ENCODE data around the gene LYSMD3. TPM values are rescaled to one million over a fixed set of nuclear protein-coding genes. Genes with fewer than 3 reads are reported as not detected.

The LYSMD3 gene
- total RNA-seq, 2 donors from 2014 or later = 15.0 to 19.3 TPM

DNA sequence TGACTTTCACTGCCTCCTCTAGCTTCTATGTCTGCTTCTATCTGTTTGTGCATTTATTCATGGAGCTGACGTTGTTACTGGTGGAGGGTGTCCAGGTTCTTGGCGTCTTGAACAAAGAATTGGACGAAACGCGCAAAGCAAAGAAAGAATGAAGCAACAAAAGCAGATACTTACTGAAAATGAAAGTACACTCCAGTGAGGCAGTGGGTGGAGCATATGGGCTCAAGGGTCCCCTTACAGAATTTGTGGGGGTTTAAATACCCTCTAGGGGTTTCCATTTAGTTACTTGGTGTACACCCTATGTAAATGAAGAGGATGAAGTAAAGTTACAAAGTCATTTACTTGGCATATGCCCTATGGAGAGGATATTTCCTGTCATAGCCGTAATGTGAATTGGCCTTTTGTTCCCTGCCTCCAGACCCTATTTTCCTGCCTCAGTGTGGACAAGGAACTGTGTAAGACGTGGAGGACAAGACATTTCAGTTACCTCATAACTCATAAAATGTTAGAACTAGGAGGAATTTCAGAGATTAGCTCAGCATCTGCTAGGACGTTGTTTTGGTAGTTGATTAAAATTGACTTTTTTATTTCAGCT lies 51.7 kb downstream of the LYSMD3 start:
- no peaks in the 10 kb centered on the region for H3K27me3 ChIP-seq (replicated peaks; ENCODE audit: insufficient read depth)
- H3K36me3 ChIP-seq = no peaks in the 10 kb centered on the region
- no peak overlapping the region for H3K4me3 ChIP-seq
- ATAC-seq (ENCODE audit: insufficient number of reproducible peaks, low FRiP score, low read depth) (no peak), DNase-seq (ENCODE audit: low spot score) (no peak)
- TF ChIP-seq, protein P1, sequence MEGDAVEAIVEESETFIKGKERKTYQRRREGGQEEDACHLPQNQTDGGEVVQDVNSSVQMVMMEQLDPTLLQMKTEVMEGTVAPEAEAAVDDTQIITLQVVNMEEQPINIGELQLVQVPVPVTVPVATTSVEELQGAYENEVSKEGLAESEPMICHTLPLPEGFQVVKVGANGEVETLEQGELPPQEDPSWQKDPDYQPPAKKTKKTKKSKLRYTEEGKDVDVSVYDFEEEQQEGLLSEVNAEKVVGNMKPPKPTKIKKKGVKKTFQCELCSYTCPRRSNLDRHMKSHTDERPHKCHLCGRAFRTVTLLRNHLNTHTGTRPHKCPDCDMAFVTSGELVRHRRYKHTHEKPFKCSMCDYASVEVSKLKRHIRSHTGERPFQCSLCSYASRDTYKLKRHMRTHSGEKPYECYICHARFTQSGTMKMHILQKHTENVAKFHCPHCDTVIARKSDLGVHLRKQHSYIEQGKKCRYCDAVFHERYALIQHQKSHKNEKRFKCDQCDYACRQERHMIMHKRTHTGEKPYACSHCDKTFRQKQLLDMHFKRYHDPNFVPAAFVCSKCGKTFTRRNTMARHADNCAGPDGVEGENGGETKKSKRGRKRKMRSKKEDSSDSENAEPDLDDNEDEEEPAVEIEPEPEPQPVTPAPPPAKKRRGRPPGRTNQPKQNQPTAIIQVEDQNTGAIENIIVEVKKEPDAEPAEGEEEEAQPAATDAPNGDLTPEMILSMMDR (IDR thresholded peaks at IDR 0.05) = no peak
- no peak overlapping the region for H3K27ac ChIP-seq
- no peaks in the 10 kb centered on the region for H3K9me3 ChIP-seq
- H3K4me1 ChIP-seq (ENCODE audit: control insufficient read depth in 1 of 2, low read depth in 2 of 2) = peaks cover 4 to 17% of the 10 kb centered on the region in 2 donors

DNA sequence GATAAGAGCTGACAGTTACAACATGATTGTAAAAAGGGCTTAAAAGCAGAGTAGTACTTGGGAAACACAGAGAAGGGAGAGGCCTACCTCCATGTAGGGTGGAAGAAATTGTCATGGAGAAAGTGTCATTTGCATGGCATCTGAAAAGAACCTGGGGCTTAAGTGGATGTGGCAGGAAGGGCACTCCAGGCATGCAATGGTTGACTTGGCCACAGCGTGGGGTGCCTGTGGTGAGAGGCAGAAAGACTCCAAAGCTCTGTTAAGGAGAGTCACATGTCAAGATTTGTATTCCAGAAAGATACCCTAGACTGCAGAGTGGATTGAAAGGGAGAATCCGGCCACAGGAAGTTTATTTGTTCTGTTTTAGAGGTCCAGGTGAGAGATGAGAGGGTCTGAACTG lies 52.3 kb downstream of the LYSMD3 start:
- TF ChIP-seq, protein P1 (IDR thresholded peaks at IDR 0.05) = no peak
- no peak overlapping the region for H3K4me3 ChIP-seq
- no peaks in the 10 kb centered on the region for H3K9me3 ChIP-seq
- no peaks in the 10 kb centered on the region for H3K27me3 ChIP-seq (replicated peaks; ENCODE audit: insufficient read depth)
- DNase-seq (ENCODE audit: low spot score) (no peak), ATAC-seq (ENCODE audit: insufficient number of reproducible peaks, low FRiP score, low read depth) (no peak)
- H3K36me3 ChIP-seq = no peaks in the 10 kb centered on the region
- no peak overlapping the region for H3K27ac ChIP-seq
- peaks cover 4 to 17% of the 10 kb centered on the region in 2 donors for H3K4me1 ChIP-seq (ENCODE audit: control insufficient read depth in 1 of 2, low read depth in 2 of 2)

DNA sequence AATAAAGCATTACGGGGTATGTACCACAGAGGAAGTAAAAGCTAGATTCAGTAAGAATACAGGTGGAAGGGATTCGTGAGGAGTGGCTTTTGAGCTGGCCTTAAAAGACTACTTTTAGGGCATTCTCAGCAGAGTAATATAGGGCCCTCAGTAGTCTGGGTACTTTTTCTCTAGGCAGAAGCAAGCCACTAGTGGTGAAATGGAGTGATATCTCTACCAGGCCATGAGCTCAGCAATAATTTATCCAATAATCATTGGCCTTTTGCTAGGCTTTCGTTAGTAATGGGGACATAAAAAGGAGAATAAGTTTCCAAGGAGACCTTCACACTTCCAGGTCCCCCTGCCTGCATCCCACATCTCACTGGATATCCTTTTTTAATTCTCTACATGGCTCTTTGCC lies 53.0 kb downstream of the LYSMD3 start:
- H3K27me3 ChIP-seq (replicated peaks; ENCODE audit: insufficient read depth) = no peaks in the 10 kb centered on the region
- ATAC-seq (ENCODE audit: insufficient number of reproducible peaks, low FRiP score, low read depth) (no peak), DNase-seq (ENCODE audit: low spot score) (no peak)
- H3K9me3 ChIP-seq = no peaks in the 10 kb centered on the region
- H3K36me3 ChIP-seq = no peaks in the 10 kb centered on the region
- TF ChIP-seq, protein P1 (IDR thresholded peaks at IDR 0.05) = no peak
- H3K27ac ChIP-seq = no peak overlapping the region
- H3K4me3 ChIP-seq = no peak overlapping the region
- peaks cover 4 to 17% of the 10 kb centered on the region in 2 donors for H3K4me1 ChIP-seq (ENCODE audit: control insufficient read depth in 1 of 2, low read depth in 2 of 2)

DNA sequence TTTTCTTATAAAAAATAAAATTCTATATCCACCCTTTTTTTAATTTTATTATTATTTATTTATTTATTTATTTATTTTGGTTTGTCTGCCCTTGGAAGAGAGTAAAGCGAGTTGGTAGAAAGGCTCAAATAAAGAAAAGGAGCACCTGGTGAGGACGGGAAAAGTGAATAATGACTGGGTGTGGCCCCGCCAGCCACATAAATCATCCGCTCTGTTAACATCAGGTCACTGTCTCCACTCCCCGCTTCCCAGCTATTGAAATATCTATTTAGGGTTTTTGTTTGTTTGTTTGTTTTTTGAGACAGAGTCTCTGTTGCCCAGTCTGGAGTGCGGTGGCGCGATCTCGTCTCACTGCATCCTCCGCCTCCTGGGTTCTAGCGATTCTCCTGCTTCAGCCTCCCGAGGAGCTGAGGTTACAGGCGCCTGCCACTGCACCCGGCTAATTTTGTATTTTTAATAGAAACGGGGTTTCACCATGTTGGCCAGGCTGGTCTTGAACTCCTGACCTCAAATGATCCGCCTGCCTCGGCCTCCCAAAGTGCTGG lies 53.9 kb downstream of the LYSMD3 start:
- DNase-seq (ENCODE audit: low spot score) (no peak), ATAC-seq (ENCODE audit: insufficient number of reproducible peaks, low FRiP score, low read depth) (no peak)
- Histone ChIP-seq H3K4me3 (peak overlapping the region; percentile 81), H3K9me3 (no peaks in the 10 kb centered on the region), H3K27ac (no peak overlapping the region), H3K4me1 (ENCODE audit: control insufficient read depth in 1 of 2, low read depth in 2 of 2) (peaks cover 4 to 17% of the 10 kb centered on the region in 2 donors), H3K27me3 (replicated peaks; ENCODE audit: insufficient read depth) (no peaks in the 10 kb centered on the region), H3K36me3 (no peaks in the 10 kb centered on the region)
- TF ChIP-seq, protein P1 (IDR thresholded peaks at IDR 0.05) = no peak

DNA sequence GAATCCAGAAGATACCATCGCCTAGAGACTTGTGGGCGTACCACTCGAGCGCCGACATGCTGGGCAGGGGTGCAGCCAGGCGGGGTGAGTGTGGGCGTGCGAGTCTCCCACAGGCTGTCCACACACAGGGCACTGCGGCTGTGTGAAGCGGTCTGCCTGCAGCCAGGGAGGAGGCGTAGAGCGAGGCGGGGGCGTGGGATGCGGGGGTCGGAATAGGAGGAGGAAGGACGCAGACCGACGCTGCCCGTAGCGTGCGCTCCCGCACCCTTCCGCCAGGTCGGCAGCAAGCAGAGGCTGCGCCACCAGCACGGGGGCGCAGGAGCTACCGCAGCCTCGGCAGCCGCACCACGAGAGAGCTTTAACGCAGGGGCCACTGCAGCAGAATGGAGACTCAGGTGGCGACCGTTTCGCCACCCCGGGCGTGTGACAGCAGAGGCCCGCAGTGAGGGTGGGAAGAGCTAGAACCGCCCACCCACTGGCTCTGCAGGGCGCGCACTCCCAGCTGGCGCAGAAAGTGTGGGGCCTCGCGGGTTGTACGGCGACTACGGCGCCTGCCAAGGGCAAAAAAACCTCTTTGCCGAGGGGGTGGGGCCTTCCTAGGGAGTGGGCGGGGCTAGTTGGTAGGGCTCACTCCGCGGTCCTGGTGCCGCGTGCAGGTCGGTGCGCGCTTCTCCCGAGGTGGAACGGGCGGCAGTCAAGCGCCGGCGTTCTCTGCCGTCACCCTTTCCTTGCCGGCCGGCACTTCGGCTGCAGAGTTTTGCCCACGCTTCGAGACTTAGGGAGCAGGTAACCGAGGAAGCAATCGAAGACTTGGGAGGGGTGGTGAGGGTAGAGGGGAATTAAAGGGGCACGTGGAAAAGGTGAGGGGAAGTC lies 54.9 kb downstream of the LYSMD3 start, which contains the start of the genes MBLAC2 and POLR3G:
Gene MBLAC2 (minus strand): TSS at position 537 of the 873 bp plus-strand sequence. CDS start 479 bp downstream, at position 58.
Gene POLR3G (plus strand): TSS at position 630 of the 873 bp plus-strand sequence. CDS start 10,704 bp downstream, outside the sequence.
- Histone ChIP-seq H3K27ac (peak within 1 kb of the TSS in 1 of 2 donors; percentile 32), H3K36me3 (no peaks in the 10 kb centered on the region), H3K9me3 (no peaks in the 10 kb centered on the region), H3K27me3 (replicated peaks; ENCODE audit: insufficient read depth) (no peaks in the 10 kb centered on the region), H3K4me3 (peak within 1 kb of the TSS; percentile 81), H3K4me1 (ENCODE audit: control insufficient read depth in 1 of 2, low read depth in 2 of 2) (peaks cover 4 to 17% of the 10 kb centered on the region in 2 donors)
- DNase-seq (ENCODE audit: low spot score) (peak; percentile 67), ATAC-seq (ENCODE audit: insufficient number of reproducible peaks, low FRiP score, low read depth) (peak; percentile 95)
- TF ChIP-seq, protein P1 (IDR thresholded peaks at IDR 0.05) = peak; percentile 57
